HG02970 (cell line): Measurements from ENCODE around the gene CRADD.
"Not testable (repeated sequence)": the region's sequence is repeated elsewhere in the genome, so short reads cannot be mapped to it uniquely, and the experiment has no call there.

Source experiments
- ATAC-seq: cut with Tn5 transposase; IDR thresholded peaks from one replicate; pipeline ENCODE4 v1.9.1; 2021; ENCODE audit warnings: mild to moderate bottlenecking, moderate library complexity, moderate number of reproducible peaks; ENCODE audit not compliant: unreplicated experiment, low FRiP score

CRADD gene

GRCh38 chr12:93915411-93915810 lies 238.2 kb downstream of the CRADD start:
- ATAC-seq: no peak

GRCh38 chr12:93916402-93916801 lies 239.2 kb downstream of the CRADD start:
- ATAC-seq: no peak

DNA sequence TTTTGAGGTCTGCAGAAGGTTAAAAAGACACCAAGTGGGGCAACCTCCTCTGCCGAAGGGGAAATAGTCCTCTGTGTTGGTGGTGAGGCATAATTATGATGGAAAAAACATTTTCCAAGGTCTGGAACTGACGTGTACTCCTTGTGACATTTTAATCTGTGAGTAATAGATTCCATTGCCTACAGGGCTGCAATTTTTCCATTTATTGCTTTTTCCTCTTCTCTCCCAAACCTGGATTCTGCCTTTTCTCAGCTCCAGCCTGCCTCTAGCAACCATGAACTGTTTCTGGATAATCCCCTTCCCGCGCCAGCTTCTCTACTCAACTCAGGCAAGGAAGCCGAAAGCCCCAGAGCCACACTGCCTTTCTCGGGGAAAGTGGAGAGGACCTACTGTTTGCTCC lies 241.1 kb downstream of the CRADD start:
- no peak for ATAC-seq

DNA sequence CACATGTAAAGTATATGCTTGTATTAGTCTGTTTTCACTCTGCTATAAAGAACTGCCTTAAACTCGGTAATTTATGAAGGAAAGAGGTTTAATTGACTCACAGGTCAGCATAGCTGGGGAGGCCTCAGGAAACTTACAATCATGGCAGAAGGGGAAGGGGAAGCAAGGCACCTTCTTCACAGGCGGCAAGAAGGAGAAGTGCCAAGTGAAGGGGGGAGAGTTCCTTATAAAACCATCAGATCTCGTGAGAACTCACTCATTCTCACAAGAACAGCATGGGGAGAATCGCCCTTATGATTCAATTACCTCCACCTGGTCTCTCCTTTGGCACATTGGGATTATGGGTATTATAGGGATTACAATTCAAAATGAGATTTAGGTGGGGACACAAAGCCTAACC lies 241.7 kb downstream of the CRADD start:
- ATAC-seq: no peak

GRCh38 chr12:93921521-93921920 lies 244.3 kb downstream of the CRADD start:
- ATAC-seq: no peak

DNA sequence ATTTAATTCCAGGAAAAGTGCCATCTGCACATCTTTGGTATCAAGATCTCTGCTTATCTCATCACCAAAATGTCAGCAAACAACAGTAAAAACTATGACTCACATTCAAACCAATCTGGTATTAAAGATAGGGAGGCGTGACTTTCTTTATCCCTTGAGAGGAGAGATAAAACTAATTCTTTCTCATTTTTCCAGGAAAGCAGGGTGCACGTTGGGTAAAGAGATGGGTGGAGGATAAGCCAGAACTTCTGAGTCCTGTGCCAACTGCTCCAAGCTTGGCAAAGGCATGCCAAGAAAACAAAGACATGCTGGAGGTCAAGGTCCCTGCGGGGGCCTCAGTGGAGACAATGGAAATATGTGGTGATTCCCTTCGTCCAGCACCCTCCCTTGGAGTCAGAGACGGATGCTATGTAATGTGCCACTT lies 245.4 kb downstream of the CRADD start:
- ATAC-seq: no peak

DNA sequence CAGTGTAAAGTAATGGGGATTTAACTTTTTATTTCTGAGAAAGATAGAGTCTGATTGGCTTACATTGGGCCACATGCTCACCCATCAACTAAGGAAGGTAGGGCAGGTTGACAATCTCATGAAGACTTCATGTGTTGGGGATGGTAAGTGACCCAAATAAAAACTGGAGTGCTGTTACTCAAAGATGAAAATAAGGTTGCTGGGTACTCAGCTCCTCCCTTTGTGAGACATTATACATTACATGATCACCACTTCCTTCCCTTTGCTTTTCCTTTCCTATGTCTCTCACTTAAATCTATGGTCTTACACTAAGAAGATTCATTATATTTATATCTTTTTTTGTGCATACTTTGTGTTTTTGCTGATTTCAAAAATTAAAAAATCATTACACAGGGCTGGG lies 247.2 kb downstream of the CRADD start:
- no peak for ATAC-seq

DNA sequence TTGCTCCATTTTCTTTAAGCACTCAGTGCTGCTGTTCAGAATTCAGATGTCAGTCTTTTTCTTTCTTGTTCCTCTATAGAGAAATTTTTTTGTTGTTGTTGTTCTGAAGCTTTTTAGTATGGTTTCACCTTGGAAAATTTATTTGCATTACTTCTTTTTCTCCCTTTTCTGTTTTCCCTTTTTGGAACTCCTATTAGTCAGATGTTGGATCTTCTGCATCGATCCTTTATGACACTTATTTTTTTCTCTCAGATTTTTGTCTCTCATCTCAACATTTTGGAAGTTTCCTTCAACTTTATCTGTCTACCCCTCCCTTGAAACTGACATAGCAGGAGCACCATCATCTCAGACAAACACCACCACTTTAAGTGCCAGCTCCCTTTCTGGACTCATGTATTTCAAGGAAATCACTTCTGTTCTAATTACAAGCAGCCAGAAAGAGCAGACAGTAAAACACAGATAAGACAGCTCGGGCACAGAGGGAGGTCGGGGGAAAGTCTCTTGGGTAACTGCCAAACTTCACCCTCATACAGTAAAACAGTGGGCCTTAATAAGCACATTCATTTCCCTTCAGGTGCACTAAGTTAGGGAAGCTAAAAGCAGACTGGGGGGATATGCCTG lies 248.5 kb downstream of the CRADD start:
- no peak for ATAC-seq

DNA sequence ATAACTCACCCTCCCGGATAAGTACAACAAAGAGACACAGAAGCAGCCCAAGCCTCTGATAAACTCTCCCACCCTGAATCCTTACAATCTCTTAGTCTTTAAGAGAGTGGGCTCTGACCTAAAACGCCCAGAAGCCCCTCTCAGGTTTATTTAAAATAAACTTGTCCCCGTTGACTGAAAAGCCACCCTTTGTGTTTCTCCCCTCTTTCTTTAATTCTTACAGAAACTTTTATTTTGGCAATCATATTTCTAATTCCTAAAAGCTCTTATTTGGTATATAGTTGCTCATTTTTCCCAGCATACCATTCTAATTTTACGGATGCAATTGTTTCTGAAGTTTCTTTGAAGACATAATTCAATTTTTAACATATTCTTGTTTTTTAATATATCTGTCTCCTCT lies 249.1 kb downstream of the CRADD start:
- no peak for ATAC-seq

DNA sequence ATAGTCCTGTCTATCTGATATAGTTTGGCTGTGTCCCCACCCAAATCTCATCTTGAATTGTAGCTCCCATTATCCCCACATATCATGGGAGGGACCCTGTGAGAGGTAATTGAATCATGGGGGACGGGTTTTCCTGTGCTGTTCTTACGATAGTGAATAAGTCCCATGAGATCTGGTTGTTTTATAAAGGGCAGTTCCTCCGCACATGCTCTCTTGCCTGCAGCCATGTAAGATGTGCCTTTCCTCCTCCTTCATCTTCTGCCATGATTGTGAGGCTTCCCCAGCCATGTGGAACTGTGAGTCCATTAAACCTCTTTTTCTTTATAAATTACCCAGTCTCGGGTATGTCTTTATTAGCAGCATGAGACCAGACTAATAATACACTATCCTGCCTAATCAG lies 251.9 kb downstream of the CRADD start:
- not testable (repeated sequence) for ATAC-seq

DNA sequence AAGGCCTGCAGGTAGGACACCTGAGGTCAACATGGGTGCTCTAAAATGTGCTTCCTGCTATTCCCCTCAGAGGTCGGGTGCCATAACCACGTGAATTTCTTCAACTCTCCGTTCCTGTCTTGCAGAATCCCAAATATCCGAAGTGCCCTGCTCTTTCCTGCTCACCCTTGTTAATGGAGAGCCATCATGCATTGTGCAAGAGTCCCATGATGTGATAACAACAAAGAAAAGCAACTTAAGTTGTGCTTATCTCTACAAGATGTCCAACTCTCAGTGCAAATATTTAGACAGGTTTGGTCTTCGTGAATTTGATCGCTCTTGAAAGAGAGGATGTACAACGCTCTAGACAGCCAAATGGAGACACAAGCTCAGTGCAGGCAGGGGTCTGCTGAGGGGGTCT lies 260.6 kb downstream of the CRADD start:
- no peak for ATAC-seq

DNA sequence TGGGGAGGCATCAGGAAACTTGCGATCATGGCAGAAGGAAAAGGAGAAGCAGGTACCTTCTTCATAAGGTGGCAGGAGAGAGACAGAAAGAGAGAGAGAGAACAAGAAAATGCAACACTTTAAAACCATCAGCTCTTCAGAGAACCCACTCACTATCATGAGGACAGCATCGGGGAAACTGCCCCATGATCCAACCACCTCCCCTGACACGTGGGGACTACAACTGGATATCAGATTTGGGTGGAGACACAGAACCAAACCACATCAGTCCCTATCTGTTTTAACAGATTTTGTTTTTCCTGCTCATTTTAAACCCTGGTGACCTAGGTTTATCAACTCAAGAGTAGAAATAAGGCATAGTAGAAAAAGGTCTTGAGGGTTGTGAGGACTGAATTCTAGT lies 261.1 kb downstream of the CRADD start:
- no peak for ATAC-seq

GRCh38 chr12:93938931-93939330 lies 261.8 kb downstream of the CRADD start:
- no peak for ATAC-seq

DNA sequence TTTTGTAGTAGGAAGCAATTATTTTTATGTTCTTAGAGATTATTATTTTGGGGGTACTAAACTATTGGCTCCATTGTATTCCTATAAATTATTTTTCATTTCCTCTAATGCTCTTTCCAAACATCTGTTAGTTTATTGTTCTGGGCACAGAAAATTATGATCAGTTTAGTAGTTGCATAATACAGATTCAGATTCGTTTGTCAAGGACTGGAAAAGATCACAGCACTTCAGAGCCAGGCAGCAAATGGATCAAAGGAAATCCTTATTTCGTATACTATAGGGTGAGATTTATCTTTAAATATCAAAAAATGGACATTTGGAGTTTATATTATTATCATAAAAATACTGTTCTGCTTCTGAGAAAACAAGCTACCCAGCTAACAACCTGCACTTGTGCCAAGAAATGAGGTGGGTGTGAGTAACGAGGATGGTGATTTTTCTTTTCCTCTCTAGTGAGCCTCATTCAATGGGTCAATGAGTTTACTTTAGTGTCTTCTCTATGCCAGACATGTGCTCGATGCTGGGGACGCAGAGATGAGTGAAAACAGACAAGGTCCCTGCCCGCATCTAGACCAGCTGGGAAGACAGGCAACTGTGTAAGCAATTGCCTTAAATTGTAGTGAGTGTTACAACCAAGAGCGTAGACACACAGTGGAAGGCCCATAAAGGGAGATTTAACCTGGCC lies 262.6 kb downstream of the CRADD start:
- no peak for ATAC-seq

DNA sequence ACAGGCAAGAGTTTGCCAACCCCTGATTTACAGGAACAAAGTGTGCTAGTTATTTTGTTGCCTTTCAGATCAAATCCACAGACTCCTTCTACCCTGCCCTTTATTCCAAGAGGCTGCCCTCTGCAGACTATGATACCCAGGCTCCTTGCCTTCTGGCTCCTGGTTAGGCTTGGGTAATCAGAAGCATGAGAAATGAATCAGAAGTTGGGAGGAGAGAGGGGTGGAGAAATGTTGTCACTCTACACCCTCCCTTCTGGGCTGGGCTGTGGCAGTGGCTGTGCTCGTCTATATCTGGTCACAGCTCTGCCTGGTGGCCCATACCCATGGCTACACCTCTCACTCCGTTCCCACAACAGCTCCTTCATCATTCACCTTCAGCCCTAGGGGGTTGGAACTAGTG lies 266.6 kb downstream of the CRADD start:
- ATAC-seq: no peak

DNA sequence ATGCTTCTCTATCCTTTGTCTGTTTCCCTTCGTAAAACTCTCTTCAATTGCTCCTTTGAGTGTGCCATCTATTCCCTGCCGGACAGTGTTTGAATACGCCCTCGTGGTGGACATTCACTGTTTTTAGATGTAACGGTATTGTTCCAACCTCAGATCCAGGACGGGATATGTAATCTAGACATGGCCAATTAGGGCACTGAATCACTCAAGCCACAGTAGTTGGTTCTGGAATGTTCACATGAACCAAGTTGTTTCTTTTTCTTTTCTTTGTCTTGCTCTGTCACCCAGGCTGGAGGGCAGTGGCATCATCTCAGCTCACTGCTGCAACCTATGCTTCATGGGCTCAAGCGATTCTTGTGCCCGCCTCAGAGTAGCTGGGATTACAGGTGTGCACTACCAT lies 267.0 kb downstream of the CRADD start:
- ATAC-seq: no peak
